Hematopoietic multipotent progenitor cell treated with erythropoietin and hydrocortisone succinate and interleukin-3 and kit ligand, for 8 days (in vitro differentiated cells): ENCODE results near the gene ZNF311.

Experiments
- DNase-seq: peaks from one replicate; pipeline ENCODE4 v3.0.0-alpha.2; 2015

ZNF311 gene

GRCh38 chr6:29005183-29005885, at the start of gene ZNF311:
Gene ZNF311, minus strand, starts transcription at chr6:29005315. Its CDS starts 1,361 bp downstream, at chr6:29003954.
- DNase-seq: peak; percentile 96

GRCh38 chr6:29051680-29052079, 46.6 kb upstream of the ZNF311 start:
- no peak for DNase-seq

GRCh38 chr6:29045075-29045474, 40.0 kb upstream of the ZNF311 start, which contains the start of gene OR2W1:
Gene OR2W1, minus strand, starts transcription at chr6:29045175. Its CDS starts 0 bp downstream, at chr6:29045175.
- DNase-seq: no peak

DNA sequence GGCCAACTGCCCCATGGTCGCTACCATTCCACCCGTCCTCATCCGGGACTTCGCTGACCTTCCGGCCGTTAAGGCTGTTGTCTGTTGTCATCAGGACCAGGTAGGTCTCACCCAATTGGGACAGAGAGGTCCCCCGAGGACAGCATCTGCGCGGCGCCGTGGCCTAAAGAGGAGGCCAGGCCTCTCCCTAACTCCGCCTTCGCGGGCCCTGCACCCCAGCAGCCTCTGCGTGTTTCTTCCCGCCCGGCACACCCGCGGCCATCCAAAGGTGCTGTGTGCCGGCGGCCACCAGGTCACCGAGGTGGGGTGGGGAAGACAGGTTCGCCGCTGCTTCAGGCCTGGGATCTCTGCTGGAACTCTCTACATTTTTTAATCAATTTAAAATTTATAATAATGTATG, 30.8 kb upstream of the ZNF311 start:
- no peak for DNase-seq

DNA sequence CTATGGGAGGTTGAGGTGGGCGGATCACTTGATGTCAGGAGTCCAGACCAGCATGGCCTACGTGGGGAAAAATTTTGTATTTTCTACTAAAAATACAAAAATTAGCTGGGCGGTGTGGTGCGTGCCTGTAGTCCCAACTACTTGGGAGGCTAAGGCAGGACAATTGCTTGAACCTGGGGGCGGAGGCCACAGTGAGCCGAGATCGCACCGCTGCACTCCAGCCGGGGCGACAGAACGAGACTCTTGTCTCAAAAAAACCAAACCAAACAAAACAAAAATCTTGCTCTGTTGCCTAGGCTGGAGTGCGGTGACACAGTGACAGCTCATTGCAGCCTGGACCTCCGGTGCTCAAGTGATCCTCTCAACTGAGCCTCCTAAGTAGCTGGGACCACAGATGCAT, 23.7 kb upstream of the ZNF311 start:
- DNase-seq: no peak

DNA sequence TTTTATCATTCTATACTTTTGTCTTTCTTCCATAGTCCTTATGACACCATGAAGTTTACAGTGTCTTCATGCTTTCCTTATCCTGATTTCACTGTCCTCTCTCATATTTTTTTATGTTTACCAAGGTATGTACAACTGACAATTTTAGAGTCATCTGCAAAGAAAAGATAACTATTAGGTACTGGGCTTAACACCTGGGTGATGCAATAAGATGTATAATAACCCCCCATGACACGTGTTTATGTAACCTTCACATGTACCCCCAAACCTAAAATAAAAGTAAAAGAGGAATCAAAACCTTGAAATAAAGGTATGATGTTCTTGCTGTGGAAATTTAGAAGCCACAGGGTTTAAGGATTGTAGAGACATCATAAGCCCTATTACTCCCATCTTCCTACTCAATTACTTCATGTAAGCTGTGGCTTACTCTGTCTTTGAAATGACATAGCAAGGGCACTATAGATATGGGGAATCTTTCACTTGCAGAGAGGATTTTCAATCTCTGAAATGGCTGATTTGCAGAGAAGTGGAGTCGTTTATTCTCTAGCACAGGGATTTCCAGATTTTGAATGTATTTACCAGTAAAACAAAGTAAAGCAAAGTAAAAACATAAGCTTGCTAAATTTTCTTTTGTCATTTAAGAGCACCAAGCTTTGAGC, 20.9 kb upstream of the ZNF311 start:
- DNase-seq: no peak

- DNase-seq: no peak
These were observed 16.3 kb upstream of the ZNF311 start for GRCh38 chr6:29021434-29021833.

- no peak for DNase-seq
These were observed 14.5 kb upstream of the ZNF311 start for GRCh38 chr6:29019629-29020028.

DNA sequence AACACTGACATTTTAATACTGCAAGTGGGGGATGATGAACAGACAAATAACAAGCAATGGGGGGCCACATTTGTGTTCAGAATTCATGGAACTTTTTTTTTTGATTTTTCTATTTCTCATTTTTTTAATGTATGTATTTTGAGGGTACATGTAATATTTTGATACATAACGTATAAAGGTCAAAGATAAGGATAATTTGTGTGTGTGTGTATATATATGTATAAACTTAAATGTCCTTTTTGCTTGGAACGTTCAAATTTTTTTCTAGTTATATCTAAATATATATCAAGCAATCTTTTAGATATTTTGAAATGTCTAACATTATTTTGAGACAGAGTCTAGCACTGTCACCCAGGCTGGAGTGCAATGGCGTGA, 12.3 kb upstream of the ZNF311 start:
- no peak for DNase-seq

DNA sequence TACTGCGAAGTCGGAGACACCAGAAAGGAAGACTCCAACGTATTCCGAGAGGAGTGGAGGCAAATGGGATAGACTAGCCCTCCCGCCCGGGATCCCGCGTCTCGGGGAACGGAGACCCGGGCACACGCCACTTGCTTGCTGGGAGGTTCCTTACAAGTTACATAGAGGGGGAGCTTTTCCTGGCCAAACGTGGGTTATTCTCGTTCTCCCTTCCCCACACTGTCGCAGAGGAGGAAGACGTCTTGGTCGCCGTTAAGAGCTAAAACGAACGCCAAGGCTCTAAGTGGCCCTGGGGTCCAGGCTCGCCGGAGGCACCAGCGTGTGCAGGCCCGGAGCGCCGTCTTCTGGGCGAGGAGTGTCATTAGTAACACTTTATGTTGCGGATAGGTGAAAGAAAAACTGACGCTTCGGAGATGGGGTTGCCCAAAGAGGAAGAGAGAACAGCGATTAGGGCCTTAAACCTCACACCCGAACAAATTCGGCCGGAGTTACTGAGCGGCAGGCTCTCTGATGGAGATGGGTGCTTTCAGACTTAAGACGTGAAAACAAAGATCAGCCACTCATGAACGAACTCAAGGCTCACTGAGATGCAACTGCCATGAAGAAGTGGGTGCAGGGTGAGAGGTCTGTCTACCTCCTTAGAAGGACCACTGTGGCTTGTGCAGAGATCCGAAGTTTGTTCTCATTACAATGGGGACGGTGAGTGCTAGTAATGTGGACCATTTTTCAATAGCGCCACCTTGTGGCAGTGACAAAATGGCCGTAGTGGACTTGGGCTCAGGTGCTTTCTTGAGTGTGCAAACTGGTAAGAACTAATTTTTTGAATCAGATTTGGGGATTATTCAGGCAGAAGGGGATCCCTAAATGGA, 11.7 kb upstream of the ZNF311 start:
- DNase-seq: peak; percentile 92

GRCh38 chr6:29014729-29015608, 9.9 kb upstream of the ZNF311 start:
- DNase-seq: no peak

DNA sequence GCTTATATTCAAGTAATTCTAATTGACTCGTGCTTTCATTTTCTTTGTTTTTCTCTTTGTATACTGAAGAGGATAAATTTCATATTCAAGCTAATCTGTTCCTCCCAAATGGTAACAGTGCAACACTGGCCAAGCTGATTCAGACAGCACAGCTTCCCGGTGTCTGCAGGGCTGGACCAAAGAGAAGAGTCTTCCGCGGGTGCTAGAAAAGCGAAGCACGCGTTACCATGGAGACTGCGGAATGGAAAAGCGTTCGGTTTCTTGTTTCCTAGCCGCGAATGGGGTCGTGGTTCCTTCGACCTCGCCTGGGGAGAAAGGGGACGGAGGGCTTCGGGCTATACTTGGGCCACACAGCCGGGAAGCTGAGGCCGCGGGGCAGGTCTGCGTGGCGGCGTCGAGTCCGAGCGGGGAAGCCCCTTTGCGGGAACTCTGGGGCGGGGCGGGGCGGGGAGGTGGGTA, 6.2 kb upstream of the ZNF311 start:
- DNase-seq: peak; percentile 81

GRCh38 chr6:29009358-29009757, 4.2 kb upstream of the ZNF311 start:
- DNase-seq: no peak

- no peak for DNase-seq
These were observed 3.0 kb upstream of the ZNF311 start for GRCh38 chr6:29008089-29008488.

GRCh38 chr6:28996844-28997510, 8.1 kb downstream of the ZNF311 start:
- peak; percentile 51 for DNase-seq

- DNase-seq: no peak
These were observed 9.9 kb downstream of the ZNF311 start for GRCh38 chr6:28995093-28995650.

GRCh38 chr6:28988536-28989311, 16.4 kb downstream of the ZNF311 start:
- DNase-seq: peak; percentile 92

DNA sequence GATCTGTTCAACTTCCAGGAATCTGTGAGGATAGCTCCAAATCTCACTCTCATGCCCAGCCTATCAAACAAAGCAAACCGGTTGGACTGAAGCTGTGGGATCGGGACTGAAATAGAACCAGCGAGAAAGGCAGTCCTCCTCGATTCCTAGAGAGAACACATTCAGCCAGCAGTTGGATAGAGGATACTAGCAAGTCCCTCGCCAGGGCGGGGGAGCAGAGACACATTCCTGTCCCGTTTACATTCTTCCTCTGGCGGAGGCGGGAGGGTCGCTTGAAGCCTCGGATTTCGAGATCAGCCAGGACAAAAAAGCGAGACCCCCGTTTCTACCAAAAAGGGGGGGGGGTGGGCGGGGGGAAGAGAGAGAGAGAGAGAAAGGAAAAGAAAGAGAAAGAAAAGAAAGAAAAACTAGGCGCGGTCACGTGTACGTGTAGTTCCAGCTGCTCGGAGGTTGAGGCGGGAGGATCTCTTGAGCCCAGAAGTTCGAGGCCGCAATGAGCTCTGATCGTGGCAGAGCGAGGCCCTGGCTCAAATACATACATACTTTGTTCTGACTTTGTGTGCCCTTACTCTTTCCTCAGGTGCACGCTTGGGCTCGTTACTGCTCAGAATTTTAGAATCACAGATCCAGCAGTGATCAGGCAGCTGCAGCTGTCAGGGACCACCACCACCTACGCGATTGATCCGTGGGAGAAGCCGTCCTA, 19.5 kb downstream of the ZNF311 start:
- DNase-seq: peak; percentile 85

- DNase-seq: no peak
These were observed 21.3 kb downstream of the ZNF311 start for GRCh38 chr6:28983838-28984237.
